ENCODE results near the gene SMYD5.

Gene SMYD5

GRCh38 chr2:73264332-73264606, 50.2 kb downstream of the SMYD5 start:
- TF ChIP-seq CTCF (conservative IDR thresholded peaks at IDR 0.05): no peak
- no peak overlapping the region for H3K27ac ChIP-seq

- no peak overlapping the region for H3K27ac ChIP-seq
- no peak for TF ChIP-seq CTCF (conservative IDR thresholded peaks at IDR 0.05)
Measured at GRCh38 chr2:73264783-73265182, 50.7 kb downstream of the SMYD5 start.

GRCh38 chr2:73265298-73266060, 51.4 kb downstream of the SMYD5 start:
- H3K27ac ChIP-seq: no peak overlapping the region; the same call in 1 of the 2 replicates
- TF ChIP-seq CTCF (conservative IDR thresholded peaks at IDR 0.05): no peak

GRCh38 chr2:73266061-73266901, 52.2 kb downstream of the SMYD5 start:
- TF ChIP-seq CTCF (conservative IDR thresholded peaks at IDR 0.05): no peak
- H3K27ac ChIP-seq: no peak overlapping the region; the same call in 1 of the 2 replicates

GRCh38 chr2:73267008-73267407, 53.0 kb downstream of the SMYD5 start:
- no peak for TF ChIP-seq CTCF (conservative IDR thresholded peaks at IDR 0.05)
- no peak overlapping the region; the same call in 1 of the 2 replicates for H3K27ac ChIP-seq

GRCh38 chr2:73268366-73268829, 54.4 kb downstream of the SMYD5 start:
- TF ChIP-seq CTCF (conservative IDR thresholded peaks at IDR 0.05): no peak
- peak overlapping the region; percentile 92 for H3K27ac ChIP-seq

GRCh38 chr2:73268830-73269685, 55.0 kb downstream of the SMYD5 start:
- H3K27ac ChIP-seq: peak overlapping the region; percentile 92
- TF ChIP-seq CTCF (conservative IDR thresholded peaks at IDR 0.05): peak; percentile 67

All from VCaP (cell line).